Fibroblast of lung (primary cell): Measurements from ENCODE around the gene R3HDM4. TPM values are rescaled to one million over a fixed set of nuclear protein-coding genes. Genes with fewer than 3 reads are reported as not detected.

Experiments
- DNase-seq, 2 donors: peaks; one replicate each; pipeline versions ENCODE4 v3.0.0 to v3.0.0-alpha.2; 2010; ENCODE audit warnings: low read depth in 2 of 2
- H2AFZ ChIP-seq: 2 replicates; pipeline ENCODE4 v1.5.1; 2012; ENCODE audit warnings: low read length, control low read depth, inconsistent platforms
- H3K27ac ChIP-seq: 2 replicates; pipeline ENCODE4 v1.5.1; 2011; ENCODE audit warnings: low read length, control low read depth; ENCODE audit not compliant: insufficient read depth
- H3K27me3 ChIP-seq: 2 replicates; pipeline ENCODE4 v1.5.1; 2011; ENCODE audit warnings: mild to moderate bottlenecking, low read length; ENCODE audit not compliant: control insufficient read depth, insufficient read depth
- H3K36me3 ChIP-seq: 2 replicates; pipeline ENCODE4 v1.5.1; 2011; ENCODE audit warnings: low read length; ENCODE audit not compliant: control insufficient read depth, insufficient read depth
- H3K4me1 ChIP-seq: 2 replicates; pipeline ENCODE4 v1.5.1; 2011; ENCODE audit warnings: low read length; ENCODE audit not compliant: control insufficient read depth, insufficient read depth; ENCODE audit errors: extremely low read depth
- H3K4me2 ChIP-seq: 2 replicates; pipeline ENCODE4 v1.5.1; 2011; ENCODE audit warnings: low read length, control low read depth; ENCODE audit not compliant: insufficient read depth; ENCODE audit errors: extremely low read depth
- H3K4me3 ChIP-seq, 4 experiments: fragments of 200-600 bp in 1 of 4; sonication (generic) in 1 of 4; replicated peaks in 1 of 4; 2 replicates each; pipeline ENCODE4 v1.5.1; 2011 to 2016; ENCODE audit warnings: low read length in 4 of 4, low read depth in 3 of 4, mild to moderate bottlenecking in 3 of 4, control low read depth in 2 of 4, inconsistent platforms in 1 of 4, mixed read lengths in 1 of 4; ENCODE audit not compliant: insufficient read depth in 1 of 4; ENCODE audit errors: control extremely low read depth in 1 of 4
- H3K79me2 ChIP-seq: 2 replicates; pipeline ENCODE4 v1.5.1; 2012; ENCODE audit warnings: mild to moderate bottlenecking, low read length, inconsistent platforms; ENCODE audit not compliant: control insufficient read depth, insufficient read depth
- H3K9ac ChIP-seq: 2 replicates; pipeline ENCODE4 v1.5.1; 2011; ENCODE audit warnings: mild to moderate bottlenecking, low read length, control low read depth; ENCODE audit not compliant: insufficient read depth
- H3K9me3 ChIP-seq: 2 replicates; pipeline ENCODE4 v1.5.1; 2012; ENCODE audit warnings: low read depth, low read length; ENCODE audit not compliant: control insufficient read depth, insufficient read depth
- H4K20me1 ChIP-seq: 2 replicates; pipeline ENCODE4 v1.5.1; 2011; ENCODE audit warnings: low read length; ENCODE audit not compliant: control insufficient read depth, insufficient read depth; ENCODE audit errors: extremely low read depth
- CTCF ChIP-seq, 2 donors: IDR thresholded peaks in 1 of 2; conservative IDR thresholded peaks in 1 of 2; 1 replicate in 1 of 2; 2 replicates in 1 of 2; pipeline ENCODE4 v1.5.1; 2011 to 2012; ENCODE audit warnings: low read length in 2 of 2, control low read depth in 1 of 2, inconsistent platforms in 1 of 2, low read depth in 1 of 2, mild to moderate bottlenecking in 1 of 2
- EZH2 ChIP-seq: IDR thresholded peaks from 2 replicates; pipeline ENCODE4 v1.5.1; 2012; ENCODE audit warnings: low read length, control low read depth, mild to moderate bottlenecking; ENCODE audit errors: missing control alignments
- polyA plus RNA-seq, 2 donors: library from polyadenylated mRNA; depleted of rRNA in 1 of 2; stranded (reverse) in 1 of 2; unstranded in 1 of 2; fragments of >200 nt; gene quantifications; 2 replicates each; pipeline ENCODE4 v1.2.1, GENCODE V29; 2011 to 2012; ENCODE audit warnings: missing spikeins in 1 of 2
- total RNA-seq: library from RNA; depleted of rRNA; stranded (reverse); fragments of >200 nt; gene quantifications from 2 replicates; pipeline ENCODE4 v1.2.1, GENCODE V29; 2014

R3HDM4 gene
- total and polyA plus RNA-seq, 2 donors (not counting 1 experiment from before 2014, with no cell fraction given), result 13.2 to 25.5 TPM

GRCh38 chr19:952680-953444, 39.8 kb upstream of the R3HDM4 start:
- TF ChIP-seq EZH2 (no peak), CTCF (conservative IDR thresholded peaks at IDR 0.05 in 1 of 2, IDR thresholded peaks at IDR 0.05 in 1 of 2; ENCODE audit: low read depth in 1 of 2, low read length in 2 of 2) (no peak)
- no peak overlapping the region for H2AFZ ChIP-seq

GRCh38 chr19:952049-952679, 39.1 kb upstream of the R3HDM4 start:
- Histone ChIP-seq H4K20me1 (no peaks in the 10 kb centered on the region), H3K4me3 (no peak overlapping the region), H3K9me3 (no peaks in the 10 kb centered on the region), H3K27me3 (no peaks in the 10 kb centered on the region), H2AFZ (no peak overlapping the region), H3K27ac (no peak overlapping the region), H3K36me3 (peaks cover 7% of the 10 kb centered on the region), H3K79me2 (peaks cover 19% of the 10 kb centered on the region), H3K4me2 (no peak overlapping the region), H3K4me1 (peaks cover 6% of the 10 kb centered on the region), H3K9ac (no peak overlapping the region)
- no peak for DNase-seq
- TF ChIP-seq EZH2 (no peak), CTCF (conservative IDR thresholded peaks at IDR 0.05 in 1 of 2, IDR thresholded peaks at IDR 0.05 in 1 of 2; ENCODE audit: low read depth in 1 of 2, low read length in 2 of 2) (no peak)

More at GRCh38 chr19:952680-953444, 39.8 kb upstream of the R3HDM4 start:
- Histone ChIP-seq H3K4me2 (no peak overlapping the region), H3K27me3 (no peaks in the 10 kb centered on the region), H3K9me3 (no peaks in the 10 kb centered on the region), H3K4me1 (peaks cover 6% of the 10 kb centered on the region), H3K79me2 (peaks cover 16% of the 10 kb centered on the region), H3K4me3 (no peak overlapping the region), H3K36me3 (peaks cover 2% of the 10 kb centered on the region), H3K9ac (no peak overlapping the region), H4K20me1 (no peaks in the 10 kb centered on the region), H3K27ac (peak overlapping the region; percentile 16)
- DNase-seq, result no peak

GRCh38 chr19:950352-951066, 37.5 kb upstream of the R3HDM4 start:
- Histone ChIP-seq H3K9ac (no peak overlapping the region), H3K4me1 (peaks cover 6% of the 10 kb centered on the region), H3K36me3 (peaks cover 7% of the 10 kb centered on the region), H3K27ac (no peak overlapping the region), H4K20me1 (no peaks in the 10 kb centered on the region), H3K9me3 (no peaks in the 10 kb centered on the region), H3K27me3 (no peaks in the 10 kb centered on the region), H3K4me2 (no peak overlapping the region), H2AFZ (no peak overlapping the region), H3K79me2 (peaks cover 24% of the 10 kb centered on the region), H3K4me3 (no peak overlapping the region)
- no peak for DNase-seq
- TF ChIP-seq CTCF (conservative IDR thresholded peaks at IDR 0.05 in 1 of 2, IDR thresholded peaks at IDR 0.05 in 1 of 2; ENCODE audit: low read depth in 1 of 2, low read length in 2 of 2), result no peak
- TF ChIP-seq EZH2, result no peak
